Stimulated activated CD4-positive, alpha-beta T cell treated with anti-CD3 and anti-CD28 coated beads, Interleukin-15, amount 100 ng/mL, for 48 hours (primary cell): ENCODE results near the gene GRK2.
A peak's percentile ranks its signal among the peaks of the same experiment; 100 is the strongest.
"Not testable (repeated sequence)": the region's sequence is repeated elsewhere in the genome, so short reads cannot be mapped to it uniquely, and the experiment has no call there.

Experiments
- DNase-seq, 2 donors: peaks; one replicate each; pipeline ENCODE4 v3.0.0-alpha.2; 2020; ENCODE audit warnings: low read depth in 2 of 2

GRK2 gene

GRCh38 chr11:67266449-67267187, at the start of gene GRK2:
Gene GRK2, plus strand, starts transcription at chr11:67266473. Its CDS starts 227 bp downstream, at chr11:67266700.
- DNase-seq: no peak

- no peak for DNase-seq
Measured at GRCh38 chr11:67227726-67228125, 38.5 kb upstream of the GRK2 start.

GRCh38 chr11:67230406-67230805, 35.9 kb upstream of the GRK2 start:
- no peak for DNase-seq

- no peak for DNase-seq
Measured at GRCh38 chr11:67230886-67231285, 35.4 kb upstream of the GRK2 start.

GRCh38 chr11:67233584-67234190, 32.6 kb upstream of the GRK2 start:
- DNase-seq: no peak

- not testable (repeated sequence) for DNase-seq
Measured at GRCh38 chr11:67234571-67234970, 31.7 kb upstream of the GRK2 start.

- no peak for DNase-seq
Measured at GRCh38 chr11:67237574-67237973, 28.7 kb upstream of the GRK2 start.

GRCh38 chr11:67238894-67239782, 27.1 kb upstream of the GRK2 start:
- DNase-seq: no peak

- DNase-seq: peak; percentile 96
Measured at GRCh38 chr11:67239783-67240575, 26.3 kb upstream of the GRK2 start.

GRCh38 chr11:67240576-67241389, 25.5 kb upstream of the GRK2 start:
- DNase-seq: peak; percentile 73 to 85

GRCh38 chr11:67242548-67242947, 23.7 kb upstream of the GRK2 start:
- no peak for DNase-seq

GRCh38 chr11:67243051-67243450, 23.2 kb upstream of the GRK2 start:
- no peak for DNase-seq

- DNase-seq: no peak
Measured at GRCh38 chr11:67245046-67245445, 21.2 kb upstream of the GRK2 start.

- no peak for DNase-seq
Measured at GRCh38 chr11:67247946-67248550, 18.2 kb upstream of the GRK2 start.

GRCh38 chr11:67248653-67249052, 17.6 kb upstream of the GRK2 start:
- DNase-seq: no peak

- no peak for DNase-seq
Measured at GRCh38 chr11:67250059-67251043, 15.9 kb upstream of the GRK2 start.

GRCh38 chr11:67251841-67252240, 14.4 kb upstream of the GRK2 start:
- DNase-seq: no peak

- DNase-seq: no peak
Measured at GRCh38 chr11:67252831-67253239, 13.4 kb upstream of the GRK2 start.
